GM23338 (cell line): Measurements from ENCODE around the gene YBEY. TPM values are rescaled to one million over a fixed set of nuclear protein-coding genes. Genes with fewer than 3 reads are reported as not detected.

Source experiments
- ATAC-seq: fragments of 200-7000 bp; cut with Tn5 transposase; 3 replicates; pipeline ENCODE4 v1.9.1; 2020
- DNase-seq: peaks from one replicate; pipeline ENCODE4 v3.0.0-alpha.2; 2015; ENCODE audit warnings: low spot score
- H2AFZ ChIP-seq: fragments of 200-600 bp; sonication (generic); 2 replicates; pipeline ENCODE4 v1.8.0; 2016; ENCODE audit warnings: antibody characterized with exemption, mild to moderate bottlenecking, moderate library complexity
- H3F3A ChIP-seq: fragments of 200-600 bp; sonication (generic); replicated peaks from 2 replicates; pipeline ENCODE4 v1.8.0; 2017; ENCODE audit warnings: antibody characterized with exemption, mixed run types, low read depth
- H3K27ac ChIP-seq: fragments of 200-600 bp; sonication (generic); 2 replicates; pipeline ENCODE4 v1.6.1; 2016; ENCODE audit warnings: low read depth
- H3K27me3 ChIP-seq: fragments of 200-600 bp; sonication (generic); 2 replicates; pipeline ENCODE4 v1.8.0; 2016; ENCODE audit warnings: mild to moderate bottlenecking, mixed run types, moderate library complexity; ENCODE audit not compliant: insufficient read depth
- H3K36me3 ChIP-seq: fragments of 200-600 bp; sonication (generic); 2 replicates; pipeline ENCODE4 v1.8.0; 2016; ENCODE audit warnings: mild to moderate bottlenecking; ENCODE audit not compliant: insufficient read depth
- H3K4me1 ChIP-seq: fragments of 200-600 bp; sonication (generic); 2 replicates; pipeline ENCODE4 v1.8.0; 2016; ENCODE audit warnings: mild to moderate bottlenecking, moderate library complexity; ENCODE audit not compliant: insufficient read depth
- H3K4me2 ChIP-seq: fragments of 200-600 bp; sonication (generic); 2 replicates; pipeline ENCODE4 v1.7.1; 2017; ENCODE audit warnings: mixed run types
- H3K4me3 ChIP-seq: fragments of 200-600 bp; sonication (generic); 2 replicates; pipeline ENCODE4 v1.6.1; 2016; ENCODE audit warnings: mixed run types
- H3K79me2 ChIP-seq: fragments of 200-600 bp; sonication (generic); replicated peaks from 2 replicates; pipeline ENCODE4 v1.8.0; 2017; ENCODE audit warnings: mild to moderate bottlenecking; ENCODE audit not compliant: insufficient read depth
- H3K9me2 ChIP-seq: fragments of 200-600 bp; sonication (generic); 2 replicates; pipeline ENCODE4 v1.8.0; 2017; ENCODE audit not compliant: insufficient read depth
- H4K20me1 ChIP-seq: fragments of 200-600 bp; sonication (generic); replicated peaks from 2 replicates; pipeline ENCODE4 v1.8.0; 2017; ENCODE audit warnings: mild to moderate bottlenecking; ENCODE audit not compliant: insufficient read depth
- H3K27ac Mint-ChIP-seq: 2 replicates; pipeline ENCODE4 v1.8.0; 2020; ENCODE audit warnings: inconsistent platforms, mild to moderate bottlenecking, moderate library complexity, mixed read lengths
- H3K27me3 Mint-ChIP-seq: 3 replicates; pipeline ENCODE4 v1.8.0; 2022; ENCODE audit warnings: low read depth, mild to moderate bottlenecking, moderate library complexity, mixed read lengths, inconsistent platforms; ENCODE audit not compliant: insufficient read depth, poor library complexity
- H3K36me3 Mint-ChIP-seq: 3 replicates; pipeline ENCODE4 v1.8.0; 2021; ENCODE audit warnings: low read depth, mild to moderate bottlenecking, inconsistent platforms, moderate library complexity, mixed read lengths
- H3K4me1 Mint-ChIP-seq: 3 replicates; pipeline ENCODE4 v1.8.0; 2020; ENCODE audit warnings: mild to moderate bottlenecking, inconsistent platforms, mixed read lengths
- H3K4me3 Mint-ChIP-seq: 3 replicates; pipeline ENCODE4 v1.8.0; 2021; ENCODE audit warnings: moderate library complexity, mild to moderate bottlenecking, inconsistent platforms, mixed read lengths
- H3K9me3 Mint-ChIP-seq: 3 replicates; pipeline ENCODE4 v1.8.0; 2020; ENCODE audit warnings: moderate library complexity, mild to moderate bottlenecking, inconsistent platforms, mixed read lengths
- CREB1 ChIP-seq: fragments of 250-450 bp; sonication (Bioruptor Pico); IDR thresholded peaks from 2 replicates; pipeline ENCODE4 v1.5.0; 2020; ENCODE audit warnings: low read depth, mild to moderate bottlenecking, moderate library complexity
- CTCF ChIP-seq, 2 experiments: fragments of 200-600 bp in 1 of 2; sonication (generic) in 1 of 2; conservative IDR thresholded peaks; 2 replicates each; pipeline versions ENCODE4 v1.5.1 to v1.6.1; 2016 to 2017; ENCODE audit warnings: antibody characterized with exemption in 2 of 2, low read depth in 2 of 2, mild to moderate bottlenecking in 2 of 2, moderate library complexity in 1 of 2
- ETS1 ChIP-seq: IDR thresholded peaks from 2 replicates; pipeline ENCODE4 v1.6.1; 2016; ENCODE audit warnings: antibody characterized with exemption
- EZH2 ChIP-seq: fragments of 200-600 bp; sonication (generic); IDR thresholded peaks from one replicate; pipeline ENCODE4 v1.8.0; 2017; ENCODE audit warnings: antibody characterized with exemption, mild to moderate bottlenecking, low read depth; ENCODE audit not compliant: unreplicated experiment
- EZH2phosphoT487 ChIP-seq: fragments of 200-600 bp; sonication (generic); IDR thresholded peaks from one replicate; pipeline ENCODE4 v1.8.1; 2018; ENCODE audit warnings: antibody characterized with exemption; ENCODE audit not compliant: unreplicated experiment
- JUNB ChIP-seq: IDR thresholded peaks from one replicate; pipeline ENCODE4 v1.6.1; 2016; ENCODE audit warnings: antibody characterized with exemption; ENCODE audit not compliant: unreplicated experiment
- NANOG ChIP-seq: IDR thresholded peaks from 2 replicates; pipeline ENCODE4 v1.6.1; 2016; ENCODE audit warnings: antibody characterized with exemption, borderline replicate concordance
- POLR2AphosphoS5 ChIP-seq: IDR thresholded peaks from 2 replicates; pipeline ENCODE4 v1.6.1; 2016; ENCODE audit warnings: antibody characterized with exemption, low read depth
- REST ChIP-seq: IDR thresholded peaks from one replicate; pipeline ENCODE4 v1.6.1; 2018; ENCODE audit warnings: antibody characterized with exemption; ENCODE audit not compliant: unreplicated experiment
- STAT1 ChIP-seq: IDR thresholded peaks from one replicate; pipeline ENCODE4 v1.6.1; 2016; ENCODE audit warnings: antibody characterized with exemption; ENCODE audit not compliant: unreplicated experiment
- ZNF114 ChIP-seq: fragments of 250-450 bp; sonication (Bioruptor Pico); IDR thresholded peaks from 2 replicates; pipeline ENCODE4 v1.5.0; 2020; ENCODE audit warnings: mild to moderate bottlenecking, moderate library complexity
- ZNF331 ChIP-seq: fragments of 250-450 bp; sonication (Bioruptor Pico); IDR thresholded peaks from 2 replicates; pipeline ENCODE4 v1.5.0; 2020; ENCODE audit warnings: low read depth, mild to moderate bottlenecking, moderate library complexity
- ZNF462 ChIP-seq: fragments of 250-450 bp; sonication (Bioruptor Pico); IDR thresholded peaks from 2 replicates; pipeline ENCODE4 v1.5.0; 2020; ENCODE audit warnings: mild to moderate bottlenecking, moderate library complexity
- polyA plus RNA-seq: library from polyadenylated mRNA; unstranded; fragments of >200 nt; fragmentation: Nextera tagmentation; extraction: Ambion mirVana; gene quantifications from 2 replicates; pipeline ENCODE4 v1.2.1, GENCODE V29; 2016
- total RNA-seq: library from RNA; depleted of rRNA; stranded (reverse); fragments of >200 nt; shearing (Covaris generic); gene quantifications from 2 replicates; pipeline ENCODE4 v1.2.3, GENCODE V29; 2014

YBEY gene
- total and polyA plus RNA-seq, 2 experiments from 2014 or later = 28.1 to 31.8 TPM

GRCh38 chr21:46301759-46302158 lies 15.6 kb downstream of the YBEY start:
- Histone ChIP-seq H3K79me2 (no peaks in the 10 kb centered on the region), H2AFZ (no peak overlapping the region), H3K4me2 (no peak overlapping the region), H3K36me3 (peaks cover 11% of the 10 kb centered on the region; the same call in 1 of the 2 replicates), H3F3A (no peaks in the 10 kb centered on the region; the same call in 1 of the 2 replicates), H3K4me1 (no peaks in the 10 kb centered on the region), H3K9me2 (no peaks in the 10 kb centered on the region), H3K4me3 (no peak overlapping the region), H3K27ac (no peak overlapping the region), H4K20me1 (peaks cover 3% of the 10 kb centered on the region; the same call in 1 of the 2 replicates), H3K27me3 (peaks cover 8% of the 10 kb centered on the region)
- Mint-ChIP-seq H3K9me3 (peaks cover 16% of the 10 kb centered on the region; the same call in 2 of the 3 replicates), H3K27ac (no peak overlapping the region), H3K4me3 (no peak overlapping the region), H3K27me3 (peaks cover 19% of the 10 kb centered on the region), H3K36me3 (peaks cover 63% of the 10 kb centered on the region), H3K4me1 (peaks cover 2% of the 10 kb centered on the region; the same call in 2 of the 3 replicates)
- TF ChIP-seq REST (no peak), ZNF114 (CRISPR knock-in tag) (no peak), CREB1 (CRISPR knock-in tag) (no peak), JUNB (no peak), EZH2phosphoT487 (no peak), ETS1 (no peak), POLR2AphosphoS5 (no peak), ZNF331 (CRISPR knock-in tag) (no peak), CTCF (conservative IDR thresholded peaks at IDR 0.05; ENCODE audit: low read depth in 2 of 2) (no peak), EZH2 (no peak), NANOG (no peak), STAT1 (no peak), ZNF462 (CRISPR knock-in tag) (no peak)
- DNase-seq = no peak
- ATAC-seq = no peak
